ENCODE measurements around the gene FGF1. TPM values are rescaled to one million over a fixed set of nuclear protein-coding genes. Genes with fewer than 3 reads are reported as not detected.

FGF1 gene
- total RNA-seq, 1 experiment from 2014 or later: 3.2 TPM

DNA sequence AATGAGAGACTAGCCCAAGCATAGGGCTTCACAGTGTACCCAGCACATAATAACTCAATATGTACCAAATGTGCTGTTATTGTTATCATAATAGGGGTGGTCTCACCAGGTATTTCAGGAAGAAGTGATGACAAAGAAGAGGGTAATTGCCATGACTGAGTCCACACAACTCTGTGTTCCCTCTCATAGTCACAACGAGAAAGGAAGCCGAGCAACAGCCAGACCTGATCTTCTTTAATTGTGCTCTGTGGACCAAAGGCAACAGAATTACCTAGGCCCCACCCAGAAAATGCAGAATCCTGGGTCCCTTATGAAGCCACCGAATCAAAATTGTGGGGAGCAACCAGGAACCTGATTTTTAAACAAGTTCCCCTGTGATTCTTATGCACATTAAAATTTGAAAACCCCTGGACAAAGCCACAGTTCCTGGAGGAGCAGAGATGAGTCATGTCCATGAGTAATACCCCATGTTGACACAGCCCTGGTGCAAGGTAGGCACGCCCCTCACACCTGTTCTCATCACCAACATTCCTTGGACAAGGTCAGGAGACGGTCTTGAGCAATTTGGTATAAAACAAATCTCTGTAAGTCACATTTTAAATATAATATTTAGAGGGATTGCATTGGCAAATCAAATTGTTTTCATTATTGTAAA is 5.2 kb downstream of the FGF1 start:
- H3K9me3 Mint-ChIP-seq: no peaks in the 10 kb centered on the region; a peak in 1 of 5 replicates
- H3K36me3 Mint-ChIP-seq (ENCODE audit: insufficient read depth in 1 of 3, low read depth in 3 of 3): peaks cover 0 to 6% (median 4%) of the 10 kb centered on the region in 3 experiments; a peak in 3 of 7 replicates
- Histone ChIP-seq H4K20me1 (ENCODE audit: control insufficient read depth, insufficient read depth, insufficient read length) (no peaks in the 10 kb centered on the region), H3K56ac (ENCODE audit: insufficient read length, low read depth, low read length) (no peak overlapping the region), H3K23me2 (ENCODE audit: insufficient read length, low read depth, low read length, poor library complexity, severe bottlenecking) (no peaks in the 10 kb centered on the region), H2AFZ (ENCODE audit: low read length) (no peak overlapping the region), H3K9ac (ENCODE audit: extremely low read depth, insufficient read length, low read length) (no peak overlapping the region), H2BK20ac (ENCODE audit: low read depth, low read length, poor library complexity, severe bottlenecking) (no peak overlapping the region), H2BK12ac (ENCODE audit: insufficient read length, low read depth, low read length) (no peak overlapping the region), H3K14ac (ENCODE audit: insufficient read depth, low read length) (no peak overlapping the region), H2BK15ac (ENCODE audit: low read depth, low read length) (no peak overlapping the region), H3K27ac (ENCODE audit: insufficient read length, low read depth, low read length) (no peak overlapping the region), H3K79me1 (ENCODE audit: insufficient read depth, low read depth, low read length, poor library complexity, severe bottlenecking) (no peaks in the 10 kb centered on the region), H2BK120ac (ENCODE audit: low read depth, low read length, poor library complexity, severe bottlenecking) (no peak overlapping the region), H4K91ac (ENCODE audit: insufficient read length, low read depth, low read length) (no peak overlapping the region), H3K4ac (ENCODE audit: low read depth, low read length) (no peak overlapping the region), H3T11ph (ENCODE audit: low read length) (no peak overlapping the region), H4K8ac (replicated peaks; ENCODE audit: insufficient read length, low read depth, low read length) (no peak overlapping the region), H3K4me1 (ENCODE audit: insufficient read depth, low read length) (peaks cover 16% of the 10 kb centered on the region; the same call in 1 of the 2 replicates), H3K27me3 (ENCODE audit: insufficient read depth, low read length) (no peaks in the 10 kb centered on the region), H2BK5ac (ENCODE audit: insufficient read length, low read length) (no peak overlapping the region), H3K23ac (ENCODE audit: insufficient read length, low read depth, low read length) (no peak overlapping the region), H4K5ac (ENCODE audit: insufficient read length, low read depth, low read length) (no peak overlapping the region), H3K4me2 (ENCODE audit: insufficient read depth, insufficient read length, low read length) (no peak overlapping the region), H3K18ac (ENCODE audit: insufficient read length, low read depth, low read length) (no peak overlapping the region), H3K9me3 (ENCODE audit: control insufficient read depth, low read depth, low read length) (no peaks in the 10 kb centered on the region), H2AK5ac (ENCODE audit: insufficient read length, low read length) (no peak overlapping the region), H3K79me2 (ENCODE audit: insufficient read depth, low read length) (no peaks in the 10 kb centered on the region)
- TF ChIP-seq, protein P1, sequence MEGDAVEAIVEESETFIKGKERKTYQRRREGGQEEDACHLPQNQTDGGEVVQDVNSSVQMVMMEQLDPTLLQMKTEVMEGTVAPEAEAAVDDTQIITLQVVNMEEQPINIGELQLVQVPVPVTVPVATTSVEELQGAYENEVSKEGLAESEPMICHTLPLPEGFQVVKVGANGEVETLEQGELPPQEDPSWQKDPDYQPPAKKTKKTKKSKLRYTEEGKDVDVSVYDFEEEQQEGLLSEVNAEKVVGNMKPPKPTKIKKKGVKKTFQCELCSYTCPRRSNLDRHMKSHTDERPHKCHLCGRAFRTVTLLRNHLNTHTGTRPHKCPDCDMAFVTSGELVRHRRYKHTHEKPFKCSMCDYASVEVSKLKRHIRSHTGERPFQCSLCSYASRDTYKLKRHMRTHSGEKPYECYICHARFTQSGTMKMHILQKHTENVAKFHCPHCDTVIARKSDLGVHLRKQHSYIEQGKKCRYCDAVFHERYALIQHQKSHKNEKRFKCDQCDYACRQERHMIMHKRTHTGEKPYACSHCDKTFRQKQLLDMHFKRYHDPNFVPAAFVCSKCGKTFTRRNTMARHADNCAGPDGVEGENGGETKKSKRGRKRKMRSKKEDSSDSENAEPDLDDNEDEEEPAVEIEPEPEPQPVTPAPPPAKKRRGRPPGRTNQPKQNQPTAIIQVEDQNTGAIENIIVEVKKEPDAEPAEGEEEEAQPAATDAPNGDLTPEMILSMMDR (conservative IDR thresholded peaks at IDR 0.05): no peak
- WGBS (ENCODE audit: extremely low coverage, insufficient read length, low lambda C conversion rate): no CpG with 5 or more reads among the region's 5 CpGs
- peaks cover 31 to 34% of the 10 kb centered on the region in 2 experiments for H3K4me1 Mint-ChIP-seq
- no peak overlapping the region; a peak in 1 of 7 replicates for H3K27ac Mint-ChIP-seq
- no peaks in the 10 kb centered on the region for H3K27me3 Mint-ChIP-seq (ENCODE audit: low read depth)
- no peak for DNase-seq
- H3K4me3 Mint-ChIP-seq: no peak overlapping the region
